Measurements from ENCODE around the gene TBRG1. TPM values are rescaled to one million over a fixed set of nuclear protein-coding genes. Genes with fewer than 3 reads are reported as not detected.

TBRG1 gene
- total RNA-seq, 4 donors from 2014 or later: 35.2 to 54.2 (median 42.4) TPM

- Histone ChIP-seq H3K4me1 (no peaks in the 10 kb centered on the region), H3K9me3 (no peaks in the 10 kb centered on the region), H3K27me3 (peaks cover 9% of the 10 kb centered on the region), H3K27ac (no peak overlapping the region), H3K4me3 (no peak overlapping the region), H3K36me3 (no peaks in the 10 kb centered on the region)
- TF ChIP-seq EP300 (IDR thresholded peaks at IDR 0.05) (no peak), POLR2A (IDR thresholded peaks at IDR 0.05) (no peak), CTCF (IDR thresholded peaks at IDR 0.05) (no peak), POLR2AphosphoS5 (IDR thresholded peaks at IDR 0.05) (no peak)
- WGBS, 2 donors (ENCODE audit: low coverage in 1 of 2): no CpG with 5 or more reads among the region's 2 CpGs
- ATAC-seq: no peak
Observed at GRCh38 chr11:124582565-124582964, 40.1 kb upstream of the TBRG1 start.

- ATAC-seq: no peak
- H3K9me3 ChIP-seq: no peaks in the 10 kb centered on the region
- no peak overlapping the region for H3K27ac ChIP-seq
- no peaks in the 10 kb centered on the region for H3K4me1 ChIP-seq
- TF ChIP-seq POLR2AphosphoS5 (IDR thresholded peaks at IDR 0.05) (no peak), CTCF (IDR thresholded peaks at IDR 0.05) (no peak), EP300 (IDR thresholded peaks at IDR 0.05) (no peak), POLR2A (IDR thresholded peaks at IDR 0.05) (no peak)
- H3K36me3 ChIP-seq: no peaks in the 10 kb centered on the region
- H3K4me3 ChIP-seq: no peak overlapping the region
- H3K27me3 ChIP-seq: peaks cover 21% of the 10 kb centered on the region
- 76 to 80% methylated on average over 8 of the region's 8 CpGs for WGBS, 2 donors (ENCODE audit: low coverage in 1 of 2)
Observed at GRCh38 chr11:124583781-124584180, 38.9 kb upstream of the TBRG1 start.

- H3K4me3 ChIP-seq: no peak overlapping the region
- no peaks in the 10 kb centered on the region for H3K36me3 ChIP-seq
- no peak overlapping the region for H3K27ac ChIP-seq
- H3K4me1 ChIP-seq: no peaks in the 10 kb centered on the region
- no peak for TF ChIP-seq POLR2AphosphoS5 (IDR thresholded peaks at IDR 0.05)
- TF ChIP-seq CTCF (IDR thresholded peaks at IDR 0.05): no peak
- no peak for TF ChIP-seq EP300 (IDR thresholded peaks at IDR 0.05)
- TF ChIP-seq POLR2A (IDR thresholded peaks at IDR 0.05): no peak
- no peaks in the 10 kb centered on the region for H3K9me3 ChIP-seq
- 65 to 69% methylated on average over 3 to 4 of the region's 4 CpGs for WGBS, 2 donors (ENCODE audit: low coverage in 1 of 2)
- H3K27me3 ChIP-seq: peaks cover 22% of the 10 kb centered on the region
- ATAC-seq: no peak
Observed at GRCh38 chr11:124584681-124585372, 37.8 kb upstream of the TBRG1 start.

DNA sequence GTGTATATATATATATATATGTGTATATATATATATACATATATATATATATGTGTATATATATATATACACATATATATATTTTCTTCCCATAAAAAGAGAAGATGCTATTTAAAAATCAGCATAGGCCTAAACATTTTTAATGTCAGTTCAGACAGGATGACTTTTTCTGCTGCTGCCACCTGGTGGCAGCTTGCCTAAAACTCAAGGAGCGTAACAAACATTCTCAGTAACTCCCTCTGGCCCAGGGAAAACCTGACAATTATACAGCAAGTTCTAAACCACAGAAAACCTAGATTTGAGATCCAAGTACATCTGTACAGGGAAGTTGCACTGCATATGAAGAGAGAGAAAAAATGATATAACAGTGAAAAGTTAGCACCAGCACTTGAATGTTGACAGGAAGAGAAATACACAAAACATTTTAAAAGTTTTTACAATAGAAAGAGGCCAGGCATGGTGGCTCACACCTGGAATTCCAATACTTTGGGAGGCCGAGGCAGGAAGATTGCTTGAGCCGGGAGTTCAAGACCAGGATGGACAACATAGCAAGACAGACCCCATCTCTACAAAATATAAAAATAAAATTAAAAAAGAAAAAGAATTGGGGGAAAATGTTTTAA is 36.3 kb upstream of the TBRG1 start:
- Histone ChIP-seq H3K27ac (no peak overlapping the region), H3K9me3 (no peaks in the 10 kb centered on the region), H3K4me1 (no peaks in the 10 kb centered on the region), H3K36me3 (no peaks in the 10 kb centered on the region), H3K4me3 (no peak overlapping the region), H3K27me3 (peaks cover 22% of the 10 kb centered on the region)
- ATAC-seq: no peak
- WGBS, 2 donors (ENCODE audit: low coverage in 1 of 2): 21 to 41% methylated on average over 3 of the region's 3 CpGs
- TF ChIP-seq POLR2AphosphoS5 (IDR thresholded peaks at IDR 0.05) (no peak), CTCF (IDR thresholded peaks at IDR 0.05) (peak in 3 of 4 experiments; percentile 28 to 59 (median 53)), EP300 (IDR thresholded peaks at IDR 0.05) (no peak)

- TF ChIP-seq CTCF (IDR thresholded peaks at IDR 0.05): no peak
- no peak for TF ChIP-seq POLR2AphosphoS5 (IDR thresholded peaks at IDR 0.05)
- TF ChIP-seq POLR2A (IDR thresholded peaks at IDR 0.05): no peak
- no peak for TF ChIP-seq EP300 (IDR thresholded peaks at IDR 0.05)
- H3K27ac ChIP-seq: no peak overlapping the region
- no peaks in the 10 kb centered on the region for H3K9me3 ChIP-seq
- H3K4me1 ChIP-seq: no peaks in the 10 kb centered on the region
- H3K27me3 ChIP-seq: peaks cover 49% of the 10 kb centered on the region
- H3K4me3 ChIP-seq: no peak overlapping the region
- H3K36me3 ChIP-seq: no peaks in the 10 kb centered on the region
- no peak for ATAC-seq
- WGBS, 2 donors (ENCODE audit: low coverage in 1 of 2): 76 to 100% methylated on average over 2 of the region's 2 CpGs
Observed at GRCh38 chr11:124591430-124591829, 31.2 kb upstream of the TBRG1 start.
